ENCODE data around the gene ZNF444. TPM values are rescaled to one million over a fixed set of nuclear protein-coding genes. Genes with fewer than 3 reads are reported as not detected.

Gene ZNF444
- total RNA-seq, 1 donor from 2014 or later, result 51.9 TPM

DNA sequence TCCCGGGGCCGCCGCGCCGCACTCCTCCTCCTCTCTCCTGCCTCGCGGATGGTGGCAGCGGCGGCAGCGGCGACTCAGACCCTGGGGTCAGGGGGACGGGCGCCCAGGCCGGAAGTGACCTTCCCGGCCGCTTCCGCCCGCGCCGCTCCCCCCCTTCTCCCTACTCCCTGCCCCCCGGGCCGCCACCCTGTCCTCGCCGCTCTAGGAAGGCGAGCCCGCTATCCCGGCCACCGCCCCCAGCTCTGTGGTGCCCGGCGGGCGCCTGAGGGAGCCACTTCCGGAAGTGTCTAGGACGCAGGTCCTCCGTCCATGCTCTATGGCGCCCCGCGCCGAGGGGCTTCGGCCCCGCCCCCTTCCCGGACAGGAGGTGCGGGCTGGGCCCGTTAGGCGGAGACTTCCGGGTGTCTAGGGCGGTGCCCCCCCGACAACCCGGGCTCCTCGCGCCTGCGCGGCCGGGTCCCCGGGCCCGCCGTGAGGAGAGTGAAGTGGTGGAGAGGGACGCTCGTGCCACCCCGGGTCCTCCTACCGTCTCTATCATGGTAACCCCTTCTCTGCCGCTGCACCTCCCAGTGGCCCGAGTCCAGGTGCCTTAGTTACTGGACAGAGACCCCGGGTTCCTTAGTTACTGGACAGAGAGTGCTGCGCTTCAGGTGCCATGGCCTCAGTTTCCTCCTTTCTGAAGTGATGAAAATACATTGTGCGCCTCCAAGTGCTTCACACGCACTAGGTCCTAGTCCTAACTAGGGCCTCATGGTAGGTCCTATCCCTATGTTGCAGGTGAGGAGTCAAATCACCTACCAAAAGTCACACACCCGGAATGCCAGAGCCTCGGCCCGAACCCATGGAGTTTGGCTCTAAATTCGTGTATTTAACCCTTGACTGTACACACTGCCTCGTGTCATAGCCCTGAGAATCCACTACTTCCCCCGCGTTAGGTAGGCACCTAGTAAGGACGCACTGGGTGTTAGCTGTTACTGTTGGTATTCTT is 19.6 kb upstream of the ZNF444 start, which contains the start of gene ZNF787:
ZNF787 (minus strand) TSS at position 116 of the 988 bp plus-strand sequence. CDS start 18,078 bp downstream, outside the sequence.
- no peak for DNase-seq (ENCODE audit: extremely low read depth, low read depth, low spot score)

DNA sequence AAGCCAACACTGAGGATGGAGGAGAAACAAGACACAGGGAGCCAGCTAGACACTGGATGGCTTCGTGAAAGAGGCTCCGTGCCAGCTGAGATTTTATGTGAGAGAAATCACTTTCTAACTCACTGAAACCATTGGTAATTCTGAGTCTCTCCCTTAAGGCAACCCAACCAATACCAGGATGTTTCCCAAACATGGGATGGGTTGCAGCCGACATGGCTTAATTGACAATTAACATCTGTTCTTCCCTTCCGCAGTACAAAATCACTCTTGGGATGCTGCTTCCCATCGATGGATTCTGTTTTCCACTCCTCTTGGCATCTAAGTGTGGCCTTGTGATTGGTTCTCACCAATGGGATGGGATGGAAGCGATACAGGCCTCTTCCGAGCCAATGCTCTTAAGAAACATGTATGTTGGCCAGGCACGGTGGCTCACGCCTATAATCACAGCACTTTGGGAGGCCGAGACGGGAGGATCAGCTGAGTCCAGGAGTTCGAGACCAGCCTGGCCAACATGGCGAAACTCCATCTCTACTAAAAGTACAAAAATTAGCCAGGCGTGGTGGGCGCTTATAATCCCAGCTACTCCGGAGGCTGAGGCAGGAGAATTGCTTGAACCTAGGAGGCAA is 17.7 kb upstream of the ZNF444 start:
- no peak for DNase-seq (ENCODE audit: extremely low read depth, low read depth, low spot score)

DNA sequence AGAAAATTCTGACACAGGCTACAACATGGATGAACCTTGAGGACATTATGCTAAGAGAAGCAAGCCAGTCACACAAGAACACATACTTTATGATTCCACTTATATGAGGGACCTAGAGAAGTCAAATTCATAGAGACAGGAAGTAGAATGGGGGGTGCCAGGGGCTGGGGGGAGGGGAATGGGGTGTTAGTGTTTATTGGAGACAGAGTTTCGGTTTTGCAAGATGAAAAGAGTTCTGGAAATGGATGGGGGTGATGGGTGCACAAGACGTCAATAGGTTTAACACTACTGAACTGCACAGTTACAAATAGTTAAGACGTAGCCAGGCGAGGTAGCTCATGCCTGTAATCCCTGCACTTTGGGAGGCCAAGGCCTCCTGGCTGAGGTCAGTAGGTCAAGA is 16.5 kb upstream of the ZNF444 start:
- no peak for DNase-seq (ENCODE audit: extremely low read depth, low read depth, low spot score)

DNA sequence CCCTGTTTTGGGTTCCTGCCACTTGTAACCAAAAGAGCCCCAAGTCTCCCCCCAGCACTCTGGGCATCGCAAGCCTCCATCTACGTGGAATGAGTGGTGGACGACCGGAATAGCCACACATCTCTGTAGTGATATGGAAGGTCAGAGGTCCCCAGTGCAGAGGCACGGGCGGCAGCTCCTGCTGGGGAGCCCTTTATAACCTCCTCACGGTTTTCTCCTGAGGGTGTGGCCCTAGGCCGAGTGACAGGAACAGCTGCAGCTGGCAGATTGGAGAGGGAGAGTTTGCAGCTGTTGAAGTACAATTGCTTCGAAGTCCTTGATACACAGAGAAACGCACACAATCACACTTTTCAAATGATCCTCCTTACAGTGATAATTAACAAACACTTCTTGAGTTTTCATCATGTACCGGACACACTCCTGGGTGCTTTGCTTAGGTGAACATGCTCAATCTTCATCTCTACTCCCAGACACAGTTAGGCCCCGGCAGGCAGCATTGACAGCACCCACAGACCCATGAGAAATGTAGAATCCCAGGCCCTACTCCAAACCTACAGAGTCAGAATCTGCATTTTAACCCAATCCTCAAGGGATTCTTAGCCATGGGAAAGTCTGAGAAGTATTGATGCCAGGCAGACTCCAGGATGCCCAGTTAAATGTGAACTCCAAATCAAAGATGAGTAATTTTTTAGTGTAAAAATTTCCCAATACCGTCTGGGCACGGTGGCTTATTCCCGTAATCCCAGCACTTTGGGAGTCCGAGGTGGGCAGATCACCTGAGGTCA is 15.1 kb upstream of the ZNF444 start:
- DNase-seq (ENCODE audit: extremely low read depth, low read depth, low spot score), result no peak

- DNase-seq (ENCODE audit: extremely low read depth, low read depth, low spot score), result no peak
Measured at GRCh38 chr19:56126983-56127780, 13.9 kb upstream of the ZNF444 start.

- no peak for DNase-seq (ENCODE audit: extremely low read depth, low read depth, low spot score)
Measured at GRCh38 chr19:56130006-56130405, 11.1 kb upstream of the ZNF444 start.

GRCh38 chr19:56131651-56132050 is 9.4 kb upstream of the ZNF444 start:
- DNase-seq (ENCODE audit: extremely low read depth, low read depth, low spot score), result no peak

- no peak for DNase-seq (ENCODE audit: extremely low read depth, low read depth, low spot score)
Measured at GRCh38 chr19:56132316-56132822, 8.7 kb upstream of the ZNF444 start.

- DNase-seq (ENCODE audit: extremely low read depth, low read depth, low spot score), result no peak
Measured at GRCh38 chr19:56133858-56134653, 7.0 kb upstream of the ZNF444 start.

DNA sequence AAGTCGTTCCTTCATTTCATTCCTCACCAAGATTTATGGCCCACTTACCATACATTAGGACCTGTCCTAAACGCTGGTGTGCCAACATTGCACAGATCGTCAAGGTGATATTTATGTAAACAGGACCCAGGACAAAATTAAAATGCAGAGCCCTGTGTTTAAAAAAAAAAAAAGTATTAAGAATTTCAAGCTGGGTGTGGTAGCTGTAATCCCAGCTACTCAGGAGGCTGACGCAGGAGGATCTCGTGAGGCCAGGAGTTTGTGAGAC is 6.5 kb upstream of the ZNF444 start:
- no peak for DNase-seq (ENCODE audit: extremely low read depth, low read depth, low spot score)

DNA sequence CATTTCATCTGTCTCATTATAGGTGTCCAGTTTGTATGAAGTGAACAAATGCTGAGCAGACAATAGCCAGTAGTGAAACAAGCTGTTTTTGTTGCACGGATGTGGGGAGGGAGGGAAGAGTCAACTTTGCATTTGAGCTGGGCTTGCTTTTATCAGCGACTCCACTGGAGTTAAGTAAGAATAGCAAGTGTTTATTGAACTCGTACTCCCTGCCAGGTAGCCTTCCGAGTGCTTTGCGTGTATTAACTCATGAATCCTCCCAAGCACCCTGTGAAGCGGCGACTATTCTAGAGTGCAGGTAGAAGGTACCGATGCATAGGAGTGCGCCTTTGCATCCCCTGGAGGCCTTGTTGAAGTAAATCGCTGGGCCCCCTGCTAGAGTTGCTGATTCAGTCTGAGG is 4.7 kb upstream of the ZNF444 start:
- no peak for DNase-seq (ENCODE audit: extremely low read depth, low read depth, low spot score)

DNA sequence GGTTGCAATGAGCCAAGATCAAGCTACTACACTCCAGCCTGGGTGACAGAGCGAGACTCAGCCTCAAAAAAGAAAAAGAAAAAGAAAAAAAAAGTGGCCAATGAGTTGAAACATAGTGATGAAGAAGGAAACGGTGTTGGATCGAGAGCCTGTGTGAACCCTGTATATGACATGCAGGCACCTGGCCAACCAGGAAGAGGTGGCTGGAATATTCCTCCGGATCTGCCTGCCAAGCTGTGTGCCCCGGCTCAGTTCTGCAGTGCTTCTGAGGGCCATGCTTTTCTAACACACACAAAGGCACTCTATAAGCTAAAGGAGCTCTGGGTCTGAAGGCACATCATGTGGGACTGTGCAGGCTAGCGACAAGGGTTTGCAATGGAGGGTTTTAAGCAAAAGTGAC is 3.7 kb upstream of the ZNF444 start:
- DNase-seq (ENCODE audit: extremely low read depth, low read depth, low spot score), result no peak

- no peak for DNase-seq (ENCODE audit: extremely low read depth, low read depth, low spot score)
Measured at GRCh38 chr19:56138069-56138468, 3.0 kb upstream of the ZNF444 start.

DNA sequence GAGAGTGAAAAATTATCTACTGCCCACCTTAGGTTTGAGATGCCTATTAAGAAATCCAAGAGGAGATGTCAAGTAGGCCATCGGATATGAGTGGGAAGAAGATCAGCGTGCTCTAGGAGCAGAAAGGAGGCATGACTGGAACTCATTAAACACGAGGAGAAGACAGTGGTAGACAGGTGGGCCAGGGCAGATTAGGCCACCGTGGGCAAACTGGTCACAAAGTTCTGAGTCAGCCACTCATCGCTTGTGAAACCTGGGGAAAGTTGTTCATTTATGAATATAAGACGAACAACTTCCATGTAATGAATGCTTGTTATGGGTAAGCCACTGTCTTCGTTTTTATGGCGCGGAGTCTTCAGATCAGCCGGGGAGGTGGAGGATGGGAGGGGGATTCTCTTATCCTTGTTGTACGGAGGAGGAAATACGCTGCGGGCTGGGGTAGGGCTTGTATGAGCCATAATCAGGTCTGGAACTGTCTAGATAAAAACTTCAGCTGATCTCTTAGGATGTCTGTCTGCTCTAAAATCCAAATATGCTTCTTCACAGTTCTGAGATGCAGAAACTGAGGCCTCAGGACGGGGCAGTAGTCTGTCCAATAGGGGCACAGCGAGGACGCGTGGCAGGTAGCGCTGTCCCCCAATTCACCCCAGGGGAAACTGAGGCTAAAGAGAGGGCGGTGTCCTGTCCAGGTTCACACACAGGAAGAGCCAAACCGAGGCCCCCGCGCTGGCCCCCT is 1.1 kb upstream of the ZNF444 start:
- DNase-seq (ENCODE audit: extremely low read depth, low read depth, low spot score), result no peak

DNA sequence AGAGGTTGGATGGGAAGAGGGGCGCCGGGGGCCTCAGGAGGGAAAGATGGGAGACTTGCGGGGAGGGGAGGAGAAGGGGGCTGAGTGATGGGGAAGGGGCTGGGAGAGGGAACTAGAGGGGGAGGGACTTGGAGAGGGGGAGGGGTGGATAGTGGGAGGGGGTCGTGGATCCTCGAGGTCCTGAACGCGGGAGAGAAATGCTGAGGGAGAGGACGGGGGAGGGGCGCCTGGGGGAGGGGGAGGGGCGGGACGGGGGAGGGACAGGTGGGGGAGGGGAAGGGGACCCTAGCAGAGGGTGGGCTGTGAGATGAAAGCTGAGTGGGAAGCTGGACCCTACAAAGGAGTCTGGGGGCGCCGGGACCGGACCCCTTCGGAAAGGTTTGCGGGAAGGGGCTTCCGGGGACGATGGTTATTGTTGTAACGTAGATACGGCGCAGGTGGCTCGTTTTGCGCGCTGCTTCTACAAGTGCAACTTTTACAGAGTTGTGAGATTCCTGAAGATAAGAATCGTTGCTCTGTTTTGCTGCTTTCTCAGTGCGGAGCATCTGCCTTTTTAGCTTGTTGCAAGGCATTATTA is 418 bp downstream of the ZNF444 start:
- DNase-seq (ENCODE audit: extremely low read depth, low read depth, low spot score), result no peak

DNA sequence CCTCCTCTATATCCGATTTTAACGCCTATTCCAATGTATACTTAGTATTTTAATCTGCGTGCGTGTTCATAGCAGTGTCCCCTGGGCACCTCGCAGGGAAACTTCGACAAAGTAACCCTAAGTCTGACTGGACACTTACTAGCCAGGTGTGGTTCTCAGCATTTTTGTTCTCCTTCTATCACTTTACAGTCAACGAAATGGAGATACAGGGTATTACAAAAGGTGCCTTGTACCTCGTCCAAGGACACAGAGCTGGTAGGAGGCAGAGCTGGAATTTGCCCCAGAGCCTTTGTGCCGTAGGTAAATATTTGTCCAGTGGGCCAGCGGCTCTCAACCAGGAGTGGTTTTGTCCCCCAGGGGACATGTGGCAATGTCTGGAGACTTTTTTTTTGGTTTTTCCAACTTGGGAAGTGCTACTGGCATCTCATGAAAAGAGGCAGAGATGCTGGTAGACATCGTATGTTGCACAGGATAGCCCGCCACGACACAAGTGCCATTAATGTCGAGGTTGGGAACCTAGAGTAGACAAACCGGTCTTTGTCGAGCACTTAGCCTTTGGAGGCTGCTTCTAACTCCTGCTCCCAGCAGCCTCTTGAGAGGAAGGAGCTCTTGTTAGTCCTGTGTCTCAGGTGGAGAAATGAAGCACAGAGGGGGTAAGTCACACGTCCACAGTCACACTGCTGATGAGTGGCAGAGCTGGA is 1.1 kb downstream of the ZNF444 start:
- DNase-seq (ENCODE audit: extremely low read depth, low read depth, low spot score), result no peak

DNA sequence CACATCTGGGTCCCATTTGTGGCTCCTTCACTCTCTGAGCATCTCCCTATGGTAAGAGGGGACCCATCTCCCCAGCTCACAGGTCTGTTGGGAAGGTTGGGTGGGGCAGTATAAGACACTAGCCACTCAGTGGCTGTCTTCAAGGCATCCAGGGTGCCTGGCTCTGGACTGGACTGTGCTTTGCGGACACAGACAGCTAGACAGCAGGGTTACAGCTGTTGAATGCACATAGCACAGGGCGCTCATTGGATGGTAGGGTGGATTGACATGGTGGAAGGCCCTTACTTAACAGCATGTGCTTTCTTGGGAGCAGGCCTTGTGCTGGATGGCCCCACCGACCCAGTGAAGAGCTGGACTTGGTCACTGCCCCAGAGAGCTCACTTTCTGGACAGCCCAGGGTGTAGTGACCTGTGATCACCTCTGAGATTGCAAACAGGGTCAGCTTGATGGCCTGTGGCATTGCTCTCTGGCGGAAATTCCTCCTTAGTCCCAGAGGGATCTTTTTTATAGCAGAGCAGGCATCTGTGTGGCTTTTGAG is 1.9 kb downstream of the ZNF444 start:
- no peak for DNase-seq (ENCODE audit: extremely low read depth, low read depth, low spot score)

- DNase-seq (ENCODE audit: extremely low read depth, low read depth, low spot score), result no peak
Measured at GRCh38 chr19:56144376-56144775, 3.3 kb downstream of the ZNF444 start.
